CD4-positive, alpha-beta T cell treated with Interleukin-4 for 1 hour (primary cell): ENCODE measurements around the gene TMEM131L.
A peak's percentile ranks its signal among the peaks of the same experiment; 100 is the strongest.
"Not testable (repeated sequence)": the region's sequence is repeated elsewhere in the genome, so short reads cannot be mapped to it uniquely, and the experiment has no call there.

Experiments
- DNase-seq, 2 donors: peaks; one replicate each; pipeline ENCODE4 v3.0.0-alpha.2; 2020 to 2022

The TMEM131L gene

DNA sequence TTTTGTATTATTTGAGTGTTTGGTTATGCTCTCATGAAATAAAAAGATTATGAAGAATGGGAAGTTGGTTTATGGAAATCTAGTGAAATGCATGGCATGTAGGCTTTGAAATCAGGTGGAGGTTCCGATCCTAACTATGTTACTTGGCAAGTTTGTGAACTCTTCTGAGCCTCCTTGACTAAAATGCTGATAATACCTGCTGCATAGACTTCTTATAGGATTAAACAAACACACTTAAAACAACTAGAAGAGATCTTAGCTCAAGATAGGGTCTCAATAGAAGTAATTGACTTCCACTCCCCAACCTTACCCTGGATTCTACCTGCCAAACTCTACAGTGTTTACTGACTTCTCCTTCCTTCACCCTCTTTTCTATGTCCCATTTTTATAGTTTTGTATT lies 195.7 kb downstream of the TMEM131L start:
- DNase-seq, result no peak

DNA sequence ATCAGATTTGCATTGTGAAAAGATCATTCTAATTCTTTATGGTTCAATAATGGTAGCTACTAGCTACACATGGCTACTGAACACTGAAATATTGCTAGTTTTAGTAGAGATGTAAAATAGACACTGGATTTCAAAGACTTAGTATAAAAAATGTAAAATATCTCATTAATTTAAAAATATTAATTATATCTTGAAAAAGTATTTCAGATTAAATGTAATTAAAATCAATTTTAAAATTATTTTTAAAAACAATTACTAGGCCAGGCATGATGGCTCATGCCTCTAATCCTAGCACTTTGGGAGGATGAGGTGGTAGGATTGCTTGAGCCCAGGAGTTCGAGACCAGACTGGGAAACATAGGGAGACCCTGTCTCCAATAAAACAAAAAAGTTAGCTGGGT lies 197.5 kb downstream of the TMEM131L start:
- DNase-seq, result no peak

DNA sequence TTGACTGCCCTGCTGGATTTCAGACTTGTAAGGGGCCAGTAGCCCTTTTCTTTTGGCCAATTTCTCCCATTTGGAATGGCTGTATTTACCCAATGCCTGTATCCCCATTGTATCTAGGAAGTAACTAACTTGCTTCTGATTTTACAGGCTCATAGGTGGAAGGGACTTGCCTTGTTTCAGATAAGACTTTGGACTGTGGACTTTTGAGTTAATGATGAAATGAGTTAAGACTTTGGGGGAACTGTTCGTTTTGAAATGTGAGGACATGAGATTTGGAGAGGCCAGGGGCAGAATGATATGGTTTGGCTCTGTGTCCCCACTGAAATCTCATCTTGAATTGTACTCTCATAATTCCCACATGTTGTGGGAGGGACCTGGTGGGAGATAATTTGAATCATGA lies 200.3 kb downstream of the TMEM131L start:
- not testable (repeated sequence) for DNase-seq

DNA sequence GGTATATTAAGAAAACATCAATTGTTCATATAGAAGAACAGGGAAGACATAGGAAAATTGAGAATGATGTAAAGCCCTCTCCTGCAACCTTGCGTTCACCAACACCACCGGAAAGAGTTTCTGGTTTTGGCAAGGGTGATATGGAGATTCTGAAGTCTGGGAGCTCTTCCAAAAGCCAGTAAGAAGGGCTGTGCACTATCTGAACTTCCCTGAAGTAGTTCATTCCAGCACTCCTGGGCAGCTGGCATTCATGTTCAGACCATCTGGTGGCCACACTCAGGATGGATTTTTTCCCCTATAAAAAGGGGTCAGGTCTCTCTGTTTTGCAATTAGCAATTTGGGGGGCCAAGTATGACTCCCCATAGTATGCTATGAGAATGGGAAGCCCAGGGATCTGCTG lies 202.5 kb downstream of the TMEM131L start:
- no peak for DNase-seq

DNA sequence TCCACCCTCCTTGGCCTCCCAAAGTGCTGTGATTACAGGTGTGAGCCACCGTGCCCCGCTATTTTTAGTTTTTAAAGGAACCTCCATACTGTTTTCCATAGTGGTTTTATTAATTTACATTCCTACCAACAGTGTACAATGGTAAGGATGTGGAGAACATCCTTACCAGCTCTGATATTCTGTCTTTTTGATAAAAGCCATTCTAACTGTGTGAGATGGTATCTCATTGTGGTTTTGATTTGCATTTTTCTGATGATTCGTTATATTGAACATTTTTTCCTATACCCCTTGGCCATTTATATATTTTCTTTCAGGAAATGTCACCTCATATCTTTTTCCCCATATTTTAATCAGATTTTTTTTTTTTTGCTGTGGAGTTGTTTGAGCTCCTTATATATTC lies 203.7 kb downstream of the TMEM131L start:
- DNase-seq, result no peak

DNA sequence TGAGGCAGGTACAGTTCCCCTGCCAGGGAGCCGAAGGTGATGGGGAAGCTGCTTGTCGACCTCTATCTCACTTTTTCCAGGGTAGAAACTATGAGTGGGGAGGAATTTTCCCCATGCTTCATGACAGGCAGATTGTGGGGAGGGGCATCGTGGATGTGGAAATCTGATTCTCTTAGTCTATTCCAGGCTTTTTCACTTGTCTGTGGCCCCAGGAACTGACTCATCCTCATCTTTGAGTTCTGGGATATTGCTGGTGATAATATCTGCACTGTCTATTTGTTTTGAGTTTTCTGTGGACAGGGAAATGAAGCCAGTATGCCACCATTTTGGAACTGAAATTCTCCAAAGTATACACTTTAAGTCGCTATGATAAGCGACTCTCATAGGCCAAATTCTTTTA lies 210.3 kb downstream of the TMEM131L start:
- DNase-seq, result no peak

DNA sequence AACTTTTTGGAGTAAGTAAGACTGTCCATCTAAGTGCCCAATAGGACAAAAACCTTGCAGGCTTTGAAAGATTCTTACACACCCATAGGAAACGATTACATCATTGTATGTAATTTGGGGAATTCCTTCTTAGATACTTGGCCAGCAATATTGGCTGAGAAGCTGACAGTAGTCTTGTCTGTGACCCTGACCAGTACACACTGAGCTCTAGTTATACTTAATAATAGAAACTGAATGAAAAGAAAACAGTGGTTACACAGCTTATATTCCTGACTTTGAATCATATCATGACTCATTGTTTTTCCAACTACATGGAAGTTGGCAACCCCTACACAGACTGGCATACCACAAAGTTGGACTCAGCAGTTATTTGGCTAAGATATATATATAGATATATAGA lies 210.8 kb downstream of the TMEM131L start:
- no peak for DNase-seq

DNA sequence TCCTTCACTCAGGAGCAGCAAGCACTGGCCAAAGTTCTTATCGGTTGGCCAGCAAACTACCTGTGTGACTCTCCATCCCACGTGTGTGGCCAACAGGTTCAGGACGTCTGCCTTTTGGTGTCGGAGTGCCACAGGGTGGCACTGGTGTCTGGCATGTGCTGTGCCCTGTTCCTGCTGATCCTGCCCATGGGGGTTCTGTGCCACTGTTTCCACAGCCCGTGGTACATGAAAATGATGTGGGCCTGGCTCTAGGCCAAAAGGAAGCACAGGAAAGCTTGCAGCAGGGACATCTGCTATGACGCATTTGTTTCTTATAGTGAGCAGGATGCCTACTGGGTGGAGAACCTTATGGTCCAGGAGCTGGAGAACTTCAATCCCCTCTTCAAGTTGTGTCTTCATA lies 213.3 kb downstream of the TMEM131L start:
- DNase-seq, result peak in 1 of 2 donors; percentile 55

DNA sequence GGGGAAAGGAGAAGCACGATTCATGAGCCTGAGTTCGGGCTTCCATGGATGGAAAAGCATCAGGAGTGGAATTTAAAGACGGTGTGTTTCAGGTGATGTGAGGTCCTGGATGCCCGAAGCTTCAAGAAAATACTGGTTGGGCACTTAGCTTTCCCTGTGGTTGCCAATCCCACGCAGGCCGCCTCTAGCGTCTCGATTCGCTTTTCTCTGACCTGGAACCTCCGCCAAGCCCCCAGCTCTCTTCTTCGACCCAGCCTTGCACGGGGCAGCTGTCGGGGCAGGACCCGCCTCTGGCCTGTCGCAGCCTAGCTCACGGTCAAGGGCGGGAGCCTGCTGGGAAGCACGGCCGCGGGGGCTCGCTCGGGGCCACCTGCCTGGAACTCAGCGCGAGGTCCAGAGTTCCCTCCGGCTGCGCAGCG lies 217.6 kb downstream of the TMEM131L start:
- DNase-seq, result no peak

DNA sequence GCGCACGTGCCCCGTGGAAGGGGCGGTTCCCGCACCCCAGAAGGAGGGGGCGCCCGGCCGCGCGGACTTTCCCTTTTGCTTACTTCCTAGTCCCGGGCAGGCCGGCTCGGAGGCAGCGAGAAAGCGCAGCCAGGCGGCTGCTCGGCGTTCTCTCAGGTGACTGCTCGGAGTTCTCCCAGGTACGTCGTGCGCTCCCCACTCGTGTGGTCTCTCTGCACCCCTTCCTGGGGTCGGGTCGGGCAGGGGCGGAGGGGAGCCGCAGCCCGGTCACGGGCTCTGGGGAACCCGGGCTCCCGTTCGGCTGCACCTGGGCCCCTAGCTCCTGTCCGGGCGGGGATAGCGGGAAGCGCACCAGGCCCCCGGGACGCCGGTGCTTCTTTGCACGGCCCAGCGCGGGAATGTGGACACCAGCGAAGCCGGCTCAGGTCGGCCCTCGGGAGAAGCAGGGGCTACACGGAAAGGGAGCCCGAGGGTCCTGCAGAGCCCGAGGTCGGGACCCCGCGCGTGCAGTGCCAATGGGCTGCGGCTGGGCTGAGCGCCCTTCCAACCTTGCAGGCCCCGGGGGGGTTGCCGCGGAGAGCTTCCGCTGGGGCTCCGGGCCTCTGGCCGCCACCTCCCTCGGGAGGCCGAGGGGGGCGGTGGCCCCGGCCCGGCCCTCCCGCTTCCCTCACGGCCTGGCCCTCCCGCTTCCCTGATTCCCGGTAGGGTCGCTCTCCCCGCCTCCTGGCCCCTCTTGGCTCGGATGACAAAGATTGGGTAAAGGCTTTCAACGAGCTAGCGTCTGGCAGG lies 218.2 kb downstream of the TMEM131L start, which contains the start of gene TLR2:
TSS of gene TLR2 (plus strand) at position 99 of the 789 bp plus-strand sequence. CDS start 18,628 bp downstream, outside the sequence.
- peak; percentile 61 to 80 for DNase-seq

DNA sequence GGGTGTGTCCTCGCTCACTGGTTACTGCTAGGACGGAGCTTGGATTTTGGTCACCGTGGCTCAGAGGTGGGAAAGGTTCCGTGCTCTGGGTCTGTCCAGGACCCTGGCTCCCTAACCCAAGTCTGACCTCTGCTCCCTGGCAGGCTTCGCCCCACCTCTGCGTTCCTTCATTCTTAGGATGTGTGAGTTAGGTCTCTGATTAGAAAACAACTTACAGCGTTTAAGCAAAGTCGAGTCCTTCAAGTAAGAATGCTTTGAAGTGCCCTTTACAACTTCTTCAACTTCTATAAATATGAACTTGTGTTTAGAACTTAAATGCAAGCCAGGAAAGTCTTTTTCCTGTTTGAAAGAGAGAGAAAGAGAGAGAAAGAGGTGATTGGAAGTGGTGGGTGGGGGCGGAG lies 218.8 kb downstream of the TMEM131L start:
- DNase-seq, result no peak
